ENCODE data around the gene VPS37D.
"Not testable (repeated sequence)": the region's sequence is repeated elsewhere in the genome, so short reads cannot be mapped to it uniquely, and the experiment has no call there.

The VPS37D gene

GRCh38 chr7:73646785-73647724 lies 20.6 kb upstream of the VPS37D start:
- no peak for DNase-seq

- no peak for DNase-seq
Measured at GRCh38 chr7:73647725-73648592, 19.7 kb upstream of the VPS37D start.

DNA sequence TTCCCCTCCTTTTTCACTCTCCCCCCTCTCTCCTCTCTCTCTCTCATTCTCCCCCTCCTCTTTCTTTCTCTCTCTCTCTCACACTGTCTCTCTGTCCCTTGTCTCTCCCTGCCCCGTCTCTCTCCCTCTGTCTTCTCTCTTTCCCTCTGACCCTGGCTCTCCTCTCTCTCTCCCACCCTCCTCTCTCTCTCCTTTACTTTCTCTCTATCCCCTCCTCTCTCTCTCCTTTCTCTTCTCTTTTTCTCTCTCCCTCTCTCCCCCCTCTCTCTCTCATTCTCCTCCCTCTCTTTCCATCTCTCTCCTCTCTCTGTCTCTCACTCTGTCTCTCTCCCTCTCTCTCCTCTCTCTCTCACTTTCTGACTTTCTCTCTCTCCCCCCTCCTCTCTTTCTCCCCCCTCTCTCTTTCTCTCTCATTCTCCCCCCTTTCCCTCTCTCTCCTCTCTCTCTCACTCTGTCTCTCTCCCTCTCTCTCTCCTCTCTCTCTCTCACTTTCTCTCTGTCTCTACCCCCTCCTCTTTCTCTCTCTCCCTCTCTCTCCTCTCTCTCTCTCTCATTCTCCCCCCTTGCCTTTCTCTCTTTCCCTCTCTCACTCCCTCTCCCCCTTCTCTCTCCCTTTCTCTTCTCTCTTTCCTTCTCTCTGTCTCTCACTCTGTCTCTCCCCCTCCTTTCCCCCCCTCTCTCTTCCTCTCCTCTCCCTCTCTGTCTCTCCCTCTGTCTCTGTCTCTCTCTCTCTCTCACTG lies 18.9 kb upstream of the VPS37D start:
- DNase-seq = no peak

DNA sequence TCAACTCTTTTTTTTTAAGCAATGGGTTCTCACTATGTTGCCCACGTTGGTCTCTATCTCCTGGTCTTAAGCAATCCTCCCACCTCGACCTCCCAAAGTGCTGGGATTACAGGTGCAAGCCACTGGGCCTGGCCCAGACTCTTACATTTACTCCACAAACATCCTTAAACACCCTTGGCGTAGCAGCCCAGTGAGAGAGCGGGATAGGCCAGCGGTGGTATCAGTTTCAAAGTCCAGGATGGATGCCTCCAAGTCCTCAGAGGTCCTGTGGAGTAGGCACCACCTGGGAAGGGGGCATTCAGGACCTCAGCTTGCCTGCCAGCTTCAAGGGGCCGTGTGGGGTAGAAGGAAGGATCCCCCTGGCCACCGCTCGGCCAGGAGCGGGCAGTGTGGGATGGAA lies 18.1 kb upstream of the VPS37D start:
- no peak for DNase-seq

DNA sequence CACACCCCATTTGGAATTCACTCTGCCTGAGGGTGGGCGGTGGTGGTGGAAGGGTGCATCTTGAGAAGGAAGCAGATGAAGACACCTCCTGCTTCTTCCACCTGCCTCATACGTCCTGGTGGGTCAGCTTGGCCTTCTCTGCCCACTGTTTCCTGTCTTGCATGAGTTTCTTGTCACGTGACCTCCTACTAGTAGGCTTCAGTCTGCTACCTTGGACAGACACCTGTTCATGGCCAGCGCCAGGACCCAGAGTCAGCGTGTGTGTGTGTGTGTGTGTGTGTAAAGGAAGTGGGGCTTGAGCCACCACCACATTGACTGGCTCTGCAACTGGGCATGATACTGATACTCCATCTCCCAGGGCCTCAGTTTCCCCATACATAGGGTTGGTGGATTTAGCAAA lies 17.1 kb upstream of the VPS37D start:
- DNase-seq = no peak

- no peak for DNase-seq
Measured at GRCh38 chr7:73652541-73652949, 15.1 kb upstream of the VPS37D start.

- DNase-seq = not testable (repeated sequence)
Measured at GRCh38 chr7:73655309-73655708, 12.3 kb upstream of the VPS37D start.

DNA sequence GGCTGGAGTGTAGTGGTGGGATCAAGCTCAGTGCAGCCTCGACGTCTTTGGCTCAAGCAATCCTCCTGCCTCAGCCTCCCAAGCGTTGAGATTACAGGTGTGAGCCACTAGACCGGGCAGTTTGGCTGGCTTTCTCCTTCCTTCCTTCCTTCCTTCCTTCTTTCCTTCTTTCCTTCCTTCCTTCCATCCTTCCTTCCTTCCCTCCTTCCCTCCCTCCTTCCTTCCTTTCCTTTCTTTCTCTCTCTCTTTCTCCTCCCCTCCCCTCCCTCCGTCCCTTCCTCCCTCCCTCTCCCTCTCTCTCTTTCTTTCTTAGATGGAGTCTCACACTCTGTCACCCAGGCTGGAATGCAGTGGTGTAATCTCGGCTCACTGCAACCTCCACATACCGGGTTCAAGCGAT lies 7.6 kb upstream of the VPS37D start:
- no peak for DNase-seq

GRCh38 chr7:73660594-73660993 lies 7.0 kb upstream of the VPS37D start:
- not testable (repeated sequence) for DNase-seq

DNA sequence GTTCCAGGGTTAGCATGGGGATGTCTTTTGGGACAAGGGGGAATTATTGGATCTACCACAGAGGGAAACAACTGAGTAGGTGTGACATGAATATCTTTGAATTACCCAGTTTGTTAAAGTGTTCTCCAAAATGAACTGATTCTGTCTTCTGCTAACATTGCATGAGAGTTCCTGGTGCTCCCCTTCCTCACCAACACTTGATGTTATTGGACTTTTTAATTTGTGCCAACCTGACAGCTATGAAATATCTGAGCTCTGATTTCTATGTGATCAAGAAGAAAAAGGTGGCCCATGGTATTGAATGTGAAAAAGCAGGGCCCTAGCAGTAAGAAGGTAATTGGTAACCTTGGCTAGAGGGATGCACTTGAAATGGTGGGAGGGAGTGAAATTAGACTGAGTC lies 4.6 kb upstream of the VPS37D start:
- DNase-seq = no peak

GRCh38 chr7:73668103-73668885 lies 663 bp downstream of the VPS37D start:
- DNase-seq = no peak

DNA sequence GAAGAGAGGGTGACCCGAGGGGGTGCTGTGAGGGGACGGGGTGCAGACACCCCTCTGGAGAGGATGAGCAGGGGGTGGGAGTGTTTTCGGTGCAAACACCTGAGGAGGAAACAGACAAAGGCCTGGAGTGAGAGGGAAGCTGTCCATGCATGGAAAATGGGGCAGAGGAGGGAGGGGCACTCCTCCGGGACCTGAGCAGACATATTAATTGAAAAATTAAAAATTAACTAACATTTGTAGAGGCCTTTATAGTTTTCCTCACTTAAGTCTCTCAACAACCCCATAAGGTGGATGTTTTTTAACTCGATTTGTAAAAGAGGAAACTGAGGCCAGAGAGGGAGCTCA lies 1.2 kb downstream of the VPS37D start:
- no peak for DNase-seq

GRCh38 chr7:73669288-73669701 lies 1.7 kb downstream of the VPS37D start:
- no peak for DNase-seq

DNA sequence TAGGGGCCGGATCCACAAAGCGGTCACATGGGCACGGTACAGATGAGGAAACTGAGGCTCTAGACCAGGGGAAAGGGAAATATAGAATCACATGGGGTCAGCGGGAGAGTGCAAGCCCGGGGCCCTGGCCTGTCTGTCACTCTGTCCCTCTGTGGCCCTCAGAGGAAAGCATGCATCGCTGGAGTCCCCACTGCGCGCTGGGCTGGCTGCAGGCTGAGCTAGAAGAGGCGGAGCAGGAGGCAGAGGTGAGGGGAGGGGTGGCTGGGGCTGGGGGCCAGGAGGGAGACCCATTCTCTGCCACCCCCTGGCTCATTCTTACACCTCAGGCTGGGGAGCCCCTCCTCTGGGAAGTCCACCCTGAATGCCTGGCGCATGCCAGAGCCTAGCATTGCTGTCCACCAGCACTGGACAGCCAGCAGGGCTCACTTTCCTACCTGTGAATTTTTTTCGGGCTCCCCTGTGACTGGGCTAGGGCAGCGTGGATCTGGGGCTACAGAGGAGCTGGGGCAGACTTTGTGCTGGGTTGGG lies 2.3 kb downstream of the VPS37D start:
- no peak for DNase-seq

- DNase-seq = no peak
Measured at GRCh38 chr7:73671322-73671661, 3.7 kb downstream of the VPS37D start.

DNA sequence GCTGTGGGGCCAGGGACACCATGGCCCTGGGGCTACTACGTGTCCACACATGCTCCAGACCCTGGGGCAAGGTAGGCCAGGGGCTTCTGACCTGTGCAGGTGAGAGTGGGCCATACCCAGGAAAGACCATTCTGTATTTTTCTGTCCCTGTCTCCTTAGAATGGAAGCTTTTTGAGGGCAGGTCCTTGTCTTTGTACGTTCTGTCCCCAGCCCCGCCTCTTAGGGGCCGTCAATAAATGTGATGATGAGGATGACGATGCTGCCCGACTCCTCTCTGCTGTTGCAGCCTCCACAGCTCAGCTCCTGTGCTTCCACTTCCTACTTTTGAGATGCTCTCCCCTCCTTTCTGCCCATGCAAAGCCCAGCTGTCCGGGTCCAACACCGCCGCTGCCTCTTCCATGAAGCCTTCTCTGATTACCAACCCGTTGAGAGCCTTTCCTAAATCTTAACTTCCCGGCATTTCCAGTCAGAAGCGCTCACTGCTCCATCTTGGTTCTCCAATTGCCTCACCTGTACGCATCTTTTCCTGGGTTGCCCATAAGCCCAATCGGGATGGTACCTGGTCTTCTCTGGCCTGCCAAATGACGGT lies 4.3 kb downstream of the VPS37D start:
- DNase-seq = no peak

DNA sequence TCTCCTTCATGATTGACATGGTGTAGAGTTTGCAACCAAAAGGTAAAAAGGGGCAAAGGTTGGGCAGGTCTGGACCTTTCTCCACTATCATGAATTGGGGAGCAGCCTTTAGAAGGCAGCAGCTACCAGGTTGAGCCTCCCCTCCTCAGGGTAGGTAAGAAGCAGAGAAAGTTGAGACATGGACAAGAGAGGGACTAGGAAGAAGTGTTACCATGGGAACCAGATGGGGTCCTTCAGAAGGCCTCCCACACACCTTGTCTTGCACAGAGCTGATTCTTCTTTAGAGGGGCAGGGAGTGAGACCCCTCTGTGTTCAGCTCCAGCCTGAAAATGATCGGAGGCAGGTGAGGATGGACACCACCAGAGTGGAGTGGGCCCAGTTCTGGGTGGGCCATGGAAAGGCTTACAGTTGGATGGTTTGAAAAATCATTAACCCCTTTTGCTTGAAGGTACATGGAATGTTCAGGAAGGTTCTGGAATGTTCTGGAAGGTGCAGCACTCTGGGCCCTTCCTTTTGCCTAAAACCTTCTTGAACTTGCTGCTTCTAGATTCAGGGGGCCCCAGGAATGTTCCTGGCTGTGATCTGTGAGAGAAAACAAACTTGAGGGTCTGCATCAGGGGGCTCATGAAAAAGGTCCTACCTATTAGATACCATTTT lies 7.0 kb downstream of the VPS37D start:
- no peak for DNase-seq

GRCh38 chr7:73676062-73676461 lies 8.4 kb downstream of the VPS37D start:
- not testable (repeated sequence) for DNase-seq

DNA sequence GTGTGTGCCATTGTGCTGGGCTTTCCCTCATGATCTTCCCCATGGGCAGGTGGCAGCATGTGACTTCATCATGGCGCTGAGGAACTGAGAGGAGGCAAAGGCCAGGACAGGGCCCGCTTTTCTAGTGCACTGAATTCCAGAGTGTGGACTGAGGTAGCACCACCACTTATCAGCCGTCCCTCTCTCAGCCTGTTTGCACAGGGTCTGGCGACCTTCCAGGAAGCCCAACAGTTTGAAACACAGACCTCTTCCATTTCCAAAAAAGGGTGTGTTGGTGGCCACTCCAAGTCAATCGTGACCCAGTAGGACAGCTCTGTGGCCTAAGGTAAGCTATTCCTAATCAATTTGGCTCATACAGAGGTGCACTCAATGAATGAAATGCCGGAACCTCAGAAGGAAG lies 11.2 kb downstream of the VPS37D start:
- no peak for DNase-seq

GRCh38 chr7:73679709-73680108 lies 12.1 kb downstream of the VPS37D start:
- DNase-seq = no peak

GRCh38 chr7:73680501-73680900 lies 12.9 kb downstream of the VPS37D start:
- DNase-seq = no peak
